C1 segment of cervical spinal cord (tissue), 14 donors: ENCODE data around the gene NBDY.
"Not testable (repeated sequence)": the region's sequence is repeated elsewhere in the genome, so short reads cannot be mapped to it uniquely, and the experiment has no call there.

Experiments
- DNase-seq, 14 donors: peaks; one replicate each; lab custom pipeline; 2025; lab: John Stamatoyannopoulos, UW

NBDY gene

GRCh38 chrX:56729152-56729850 is at the start of gene NBDY:
Gene NBDY (plus strand): TSS chrX:56729243. CDS start chrX:56729354, 111 bp downstream.
- DNase-seq, result peak in 12 of 14 donors; percentile 8 to 61 (median 34)

DNA sequence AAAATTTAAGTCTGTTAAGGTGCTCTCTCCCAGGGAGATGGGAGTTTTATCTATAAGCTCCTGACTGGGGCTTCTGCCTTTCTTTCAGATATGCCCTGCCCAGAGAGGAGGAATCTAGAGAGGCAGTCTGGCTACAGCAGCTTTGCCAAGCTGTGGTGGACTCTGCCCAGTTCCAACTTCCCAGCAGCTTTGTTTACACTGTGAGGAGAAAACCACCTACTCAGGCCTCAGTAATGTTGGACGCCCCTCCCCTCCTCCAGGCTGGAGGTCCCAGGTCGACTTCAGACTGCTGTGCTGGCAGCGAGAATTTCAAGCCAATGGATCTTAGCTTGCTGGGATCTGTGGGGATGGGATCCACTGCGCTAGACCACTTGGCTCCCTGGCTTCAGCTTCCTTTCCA is 24.5 kb upstream of the NBDY start:
- DNase-seq, result not testable (repeated sequence)

- DNase-seq, result peak in 1 of 14 donors; percentile 14
Observed at GRCh38 chrX:56726605-56727004, 2.4 kb upstream of the NBDY start.

GRCh38 chrX:56727531-56727930 is 1.5 kb upstream of the NBDY start:
- DNase-seq, result no peak

DNA sequence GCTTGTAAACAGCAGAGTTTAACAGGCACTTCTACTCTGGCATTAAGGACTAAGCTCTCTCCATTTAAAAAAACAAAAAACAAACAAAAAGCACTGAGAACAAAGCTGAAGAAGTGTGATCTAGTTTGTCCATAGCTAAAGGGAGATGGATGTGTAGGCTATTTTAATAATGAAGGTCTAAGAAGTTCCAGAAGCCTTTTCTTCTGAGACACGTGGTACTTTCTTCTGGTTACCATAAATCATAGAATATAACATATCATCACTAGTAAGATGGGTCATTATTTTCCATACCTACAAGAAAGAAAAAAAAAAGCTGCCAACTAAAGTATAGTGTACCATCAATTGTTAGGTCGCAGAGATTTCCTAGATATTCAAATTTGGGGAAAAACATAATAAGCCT is 722 bp upstream of the NBDY start:
- DNase-seq, result peak in 1 of 14 donors; percentile 39

DNA sequence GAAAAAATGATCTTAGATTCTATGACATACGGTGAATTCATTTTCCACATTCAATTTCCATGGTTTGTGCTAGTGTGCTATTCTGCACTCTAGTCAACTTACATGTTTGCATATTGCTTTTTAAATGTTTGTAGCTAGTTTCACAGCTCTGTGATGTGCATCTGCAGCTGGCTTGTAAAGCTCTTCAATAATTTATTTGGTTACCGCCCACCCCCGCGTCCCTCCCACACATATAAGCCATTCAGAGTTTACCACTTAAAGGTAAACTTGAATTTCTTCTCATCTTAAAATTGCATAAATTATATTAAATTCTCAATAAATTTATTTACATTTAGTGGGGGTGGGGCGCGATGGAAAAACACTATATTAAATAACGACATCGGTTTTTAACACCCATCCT is 291 bp upstream of the NBDY start:
- no peak for DNase-seq

DNA sequence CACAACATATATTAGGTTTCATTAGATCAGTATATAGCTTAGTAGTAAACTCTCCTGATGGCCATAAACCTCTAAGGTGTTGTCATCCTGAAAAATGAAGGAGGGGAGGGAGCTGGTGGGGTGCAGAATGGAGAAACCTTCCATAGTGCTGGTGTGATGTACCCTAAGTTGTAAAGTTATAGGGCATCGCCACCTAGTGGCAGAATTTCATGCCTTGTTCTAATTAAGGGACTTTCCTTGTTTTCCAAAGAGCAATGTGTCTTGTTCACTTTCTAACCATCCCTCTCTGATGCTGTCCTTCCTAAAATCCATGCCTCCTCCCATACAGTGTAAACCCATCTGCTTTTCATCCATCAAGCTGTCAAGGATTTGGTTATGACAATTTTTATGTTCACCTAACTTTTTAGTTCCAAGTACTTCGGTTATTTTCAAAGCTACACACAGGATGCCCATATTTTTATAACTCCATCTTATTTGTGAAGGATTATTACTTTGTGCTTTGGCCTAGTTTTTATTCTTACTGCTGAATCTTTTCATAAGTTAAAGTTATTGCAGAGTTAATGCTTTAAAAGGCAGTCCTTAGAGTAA is 4.5 kb downstream of the NBDY start:
- DNase-seq, result peak in 8 of 14 donors; percentile 0 to 39 (median 8)

- no peak for DNase-seq
Observed at GRCh38 chrX:56736219-56736618, 7.2 kb downstream of the NBDY start.

GRCh38 chrX:56738670-56739069 is 9.6 kb downstream of the NBDY start:
- peak in 1 of 14 donors; percentile 1 for DNase-seq

DNA sequence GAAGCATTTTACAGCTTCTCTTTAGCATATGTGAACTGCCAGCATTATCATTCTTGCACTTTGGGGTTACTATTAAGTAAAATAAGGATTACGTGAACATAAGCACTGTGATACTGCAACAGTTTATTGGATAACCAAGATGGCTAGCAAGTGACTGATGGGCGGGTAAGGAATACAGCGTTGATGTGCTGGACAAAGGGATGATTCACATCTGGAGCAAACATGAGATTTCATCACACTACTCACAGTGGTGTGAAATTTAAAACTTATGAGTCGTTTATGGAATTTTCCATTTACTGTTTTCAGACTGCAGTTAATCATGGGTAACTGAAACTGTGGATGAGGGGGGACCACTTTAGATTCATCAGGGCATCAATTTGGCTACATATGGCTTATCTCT is 16.0 kb downstream of the NBDY start:
- no peak for DNase-seq

- no peak for DNase-seq
Observed at GRCh38 chrX:56746996-56747395, 18.0 kb downstream of the NBDY start.

DNA sequence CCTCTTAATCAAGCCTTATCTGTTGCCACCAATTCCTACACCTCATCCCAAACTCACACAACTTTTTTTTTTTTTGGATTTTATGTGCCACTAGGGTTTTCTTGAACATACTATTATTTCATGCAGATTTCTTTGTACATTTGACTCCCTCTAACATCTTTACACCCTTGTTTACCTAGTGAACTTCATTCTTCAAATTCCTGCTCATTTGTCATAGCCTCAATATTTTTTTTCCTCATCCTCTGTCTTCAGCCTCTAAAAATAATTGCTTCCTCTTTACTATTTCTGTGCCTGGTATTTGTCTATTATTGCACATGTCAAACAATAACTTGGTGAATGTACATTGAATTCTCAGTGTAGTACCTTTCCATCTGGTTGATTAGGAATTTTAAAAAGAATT is 22.0 kb downstream of the NBDY start:
- no peak for DNase-seq

DNA sequence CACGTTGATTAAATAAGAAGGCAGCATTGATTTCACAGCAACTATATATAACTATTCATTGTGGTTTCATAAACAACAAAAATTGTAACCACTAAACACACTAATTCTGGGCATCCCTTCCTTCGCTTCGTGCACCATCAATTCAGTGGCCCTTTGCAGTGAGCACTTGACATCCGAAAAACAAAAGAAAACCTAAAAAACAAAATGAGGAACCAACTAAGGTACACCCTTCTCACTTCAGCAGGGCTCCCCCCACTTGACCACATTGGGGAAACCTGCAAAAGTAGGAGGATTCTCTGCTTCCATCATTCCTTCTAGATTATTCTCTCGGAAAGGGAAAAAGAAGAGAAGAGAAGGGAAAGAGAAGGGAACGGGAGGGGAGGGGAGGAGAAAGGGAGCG is 28.3 kb downstream of the NBDY start:
- no peak for DNase-seq

DNA sequence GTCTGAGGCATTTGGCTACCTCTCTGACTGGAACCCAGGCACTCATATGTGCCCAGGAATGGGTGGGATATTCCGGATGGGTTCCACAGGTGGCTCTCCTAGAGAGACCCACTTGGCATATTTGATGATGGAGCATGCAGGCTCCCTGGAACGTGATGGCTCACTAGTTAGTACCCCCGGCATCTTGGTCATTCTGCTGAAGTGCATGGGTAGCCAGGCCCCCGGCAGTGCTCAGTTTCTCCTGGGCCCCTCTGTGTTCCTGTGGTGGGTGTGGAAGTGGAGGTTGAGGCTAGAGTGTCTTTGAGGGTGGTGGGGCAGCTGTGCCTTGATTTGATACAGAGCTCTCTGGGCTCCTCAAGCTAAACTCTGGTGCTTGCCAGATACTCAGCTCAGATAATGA is 29.4 kb downstream of the NBDY start:
- no peak for DNase-seq

- DNase-seq, result no peak
Observed at GRCh38 chrX:56759736-56760409, 30.8 kb downstream of the NBDY start.

GRCh38 chrX:56760410-56761124 is 31.5 kb downstream of the NBDY start:
- DNase-seq, result not testable (repeated sequence)

- no peak for DNase-seq
Observed at GRCh38 chrX:56761167-56761566, 32.1 kb downstream of the NBDY start.

- no peak for DNase-seq
Observed at GRCh38 chrX:56762220-56762619, 33.2 kb downstream of the NBDY start.

- DNase-seq, result no peak
Observed at GRCh38 chrX:56762707-56763555, 33.9 kb downstream of the NBDY start.

- DNase-seq, result no peak
Observed at GRCh38 chrX:56763556-56764152, 34.6 kb downstream of the NBDY start.
